Measurements from ENCODE around the gene POU2AF1.
A peak's percentile ranks its signal among the peaks of the same experiment; 100 is the strongest.

The POU2AF1 gene

GRCh38 chr11:111384494-111384893 lies 5.4 kb upstream of the POU2AF1 start:
- no peak for DNase-seq

GRCh38 chr11:111382451-111382850 lies 3.4 kb upstream of the POU2AF1 start:
- no peak for DNase-seq

- peak in 1 of 5 experiments; percentile 10 for DNase-seq
Measured at GRCh38 chr11:111379602-111380136, 594 bp upstream of the POU2AF1 start.

GRCh38 chr11:111378185-111378860 lies 752 bp downstream of the POU2AF1 start:
- no peak for DNase-seq

GRCh38 chr11:111376181-111376871 lies 2.7 kb downstream of the POU2AF1 start:
- peak in 1 of 5 experiments; percentile 15 for DNase-seq

- DNase-seq: no peak
Measured at GRCh38 chr11:111373590-111373989, 5.5 kb downstream of the POU2AF1 start.

- DNase-seq: no peak
Measured at GRCh38 chr11:111372538-111372937, 6.5 kb downstream of the POU2AF1 start.

GRCh38 chr11:111370902-111371578 lies 8.0 kb downstream of the POU2AF1 start:
- DNase-seq: peak in 1 of 5 experiments; percentile 11

GRCh38 chr11:111370270-111370901 lies 8.7 kb downstream of the POU2AF1 start:
- no peak for DNase-seq

GRCh38 chr11:111368285-111368560 lies 10.9 kb downstream of the POU2AF1 start:
- no peak for DNase-seq

- no peak for DNase-seq
Measured at GRCh38 chr11:111367411-111368284, 11.4 kb downstream of the POU2AF1 start.

GRCh38 chr11:111366560-111367410 lies 12.3 kb downstream of the POU2AF1 start:
- DNase-seq: no peak

GRCh38 chr11:111365722-111366559 lies 13.1 kb downstream of the POU2AF1 start:
- DNase-seq: no peak

GRCh38 chr11:111364503-111364902 lies 14.6 kb downstream of the POU2AF1 start:
- no peak for DNase-seq

GRCh38 chr11:111363985-111364384 lies 15.1 kb downstream of the POU2AF1 start:
- DNase-seq: no peak

- no peak for DNase-seq
Measured at GRCh38 chr11:111362887-111363411, 16.1 kb downstream of the POU2AF1 start.

GRCh38 chr11:111361874-111362273 lies 17.2 kb downstream of the POU2AF1 start:
- DNase-seq: no peak

- DNase-seq: no peak
Measured at GRCh38 chr11:111361052-111361801, 17.8 kb downstream of the POU2AF1 start.

Measured in T-helper 2 cell (primary cell).